AG04449 (cell line): ENCODE measurements around the gene FBXW8.

ENCODE experiments used
- CTCF ChIA-PET: fragments of 350-600 bp; formaldehyde crosslinking; extraction: SDS; loops from one replicate; lab custom pipeline; 2021; ENCODE audit warnings: antibody characterized with exemption; lab: Yijun Ruan, JAX
- POLR2A ChIA-PET: fragments of 400-600, 350-600 bp; formaldehyde crosslinking; extraction: SDS; loops from one replicate; lab custom pipeline; 2020; ENCODE audit warnings: antibody characterized with exemption, inconsistent platforms; lab: Yijun Ruan, JAX
- DNase-seq: peaks from one replicate; pipeline ENCODE4 v3.0.0-alpha.2; 2010; ENCODE audit warnings: low read depth, low spot score
- H3K4me3 ChIP-seq: 2 replicates; pipeline ENCODE4 v1.5.1; 2011; ENCODE audit warnings: low read depth, mild to moderate bottlenecking, control low read depth, low read length
- TF ChIP-seq, protein P1 (sequence below): IDR thresholded peaks from one replicate; pipeline ENCODE4 v1.5.1; 2011; ENCODE audit warnings: mild to moderate bottlenecking, moderate library complexity, low read length, control low read depth, inconsistent platforms; ENCODE audit not compliant: insufficient read depth; ENCODE audit errors: missing control alignments

FBXW8 gene

GRCh38 chr12:117024961-117025480 lies 114.3 kb downstream of the FBXW8 start:
- CTCF ChIA-PET, result interaction anchor here (0.6 to 5.9 kb wide), 11 partner anchors 8 to 129 kb away, joined by 3 to 62 read pairs (median 6); no protein-coding TSS in a partner anchor
- TF ChIP-seq, protein P1, sequence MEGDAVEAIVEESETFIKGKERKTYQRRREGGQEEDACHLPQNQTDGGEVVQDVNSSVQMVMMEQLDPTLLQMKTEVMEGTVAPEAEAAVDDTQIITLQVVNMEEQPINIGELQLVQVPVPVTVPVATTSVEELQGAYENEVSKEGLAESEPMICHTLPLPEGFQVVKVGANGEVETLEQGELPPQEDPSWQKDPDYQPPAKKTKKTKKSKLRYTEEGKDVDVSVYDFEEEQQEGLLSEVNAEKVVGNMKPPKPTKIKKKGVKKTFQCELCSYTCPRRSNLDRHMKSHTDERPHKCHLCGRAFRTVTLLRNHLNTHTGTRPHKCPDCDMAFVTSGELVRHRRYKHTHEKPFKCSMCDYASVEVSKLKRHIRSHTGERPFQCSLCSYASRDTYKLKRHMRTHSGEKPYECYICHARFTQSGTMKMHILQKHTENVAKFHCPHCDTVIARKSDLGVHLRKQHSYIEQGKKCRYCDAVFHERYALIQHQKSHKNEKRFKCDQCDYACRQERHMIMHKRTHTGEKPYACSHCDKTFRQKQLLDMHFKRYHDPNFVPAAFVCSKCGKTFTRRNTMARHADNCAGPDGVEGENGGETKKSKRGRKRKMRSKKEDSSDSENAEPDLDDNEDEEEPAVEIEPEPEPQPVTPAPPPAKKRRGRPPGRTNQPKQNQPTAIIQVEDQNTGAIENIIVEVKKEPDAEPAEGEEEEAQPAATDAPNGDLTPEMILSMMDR, result no peak
- DNase-seq, result no peak
- no peak overlapping the region for H3K4me3 ChIP-seq
- POLR2A ChIA-PET, result no interaction called here

- no peak overlapping the region for H3K4me3 ChIP-seq
- POLR2A ChIA-PET, result no interaction called here
- DNase-seq, result no peak
- CTCF ChIA-PET, result interaction anchor here (0.7 to 5.9 kb wide), 15 partner anchors 8 to 824 kb away, joined by 3 to 62 read pairs (median 5); no protein-coding TSS in a partner anchor
- TF ChIP-seq, protein P1, result peak; percentile 83
These were observed 114.9 kb downstream of the FBXW8 start for GRCh38 chr12:117025481-117026151.

DNA sequence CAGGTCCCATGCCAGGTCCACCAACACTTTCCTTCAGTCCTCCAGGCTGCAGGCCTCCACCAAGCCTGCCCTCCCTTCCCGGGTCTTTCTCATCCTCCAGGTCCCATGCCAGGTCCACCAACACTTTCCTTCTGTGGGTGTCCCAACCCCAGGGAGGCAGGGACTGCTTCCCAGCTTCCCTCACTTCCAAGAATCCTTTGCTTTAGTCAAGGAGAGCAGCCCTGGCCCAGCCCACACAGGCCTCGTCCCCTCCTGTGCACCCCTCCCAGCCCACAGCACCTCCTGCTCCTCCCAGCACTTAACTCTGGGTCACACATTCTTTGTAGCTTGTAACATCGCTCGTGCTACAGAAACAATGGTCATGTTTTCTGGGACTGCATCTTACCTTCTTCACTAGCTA lies 115.6 kb downstream of the FBXW8 start:
- TF ChIP-seq, protein P1, result no peak
- POLR2A ChIA-PET, result no interaction called here
- no peak overlapping the region for H3K4me3 ChIP-seq
- no peak for DNase-seq
- CTCF ChIA-PET, result interaction anchor here (0.7 to 5.9 kb wide), 16 partner anchors 8 to 824 kb away, joined by 3 to 62 read pairs (median 4); no protein-coding TSS in a partner anchor

DNA sequence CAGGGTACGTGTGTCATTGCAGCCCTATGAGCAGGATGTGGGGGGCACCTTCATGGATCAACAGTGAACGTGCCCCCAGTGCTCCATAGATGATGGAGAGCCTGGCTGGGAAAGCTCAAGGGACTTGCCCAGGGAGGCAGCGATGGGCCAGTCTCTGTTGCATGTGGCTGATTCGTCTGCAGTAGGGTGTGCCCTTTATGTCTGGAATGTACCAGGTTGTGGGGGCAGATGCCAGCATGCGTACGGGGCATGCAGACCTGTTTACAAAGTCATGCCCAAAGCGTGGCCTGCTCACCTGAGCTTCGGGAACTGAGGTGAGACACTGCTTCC lies 116.1 kb downstream of the FBXW8 start:
- ChIA-PET POLR2A (no interaction called here), CTCF (interaction anchor here (0.9 to 5.9 kb wide), 9 partner anchors 10 to 823 kb away, joined by 3 to 62 read pairs (median 5); no protein-coding TSS in a partner anchor)
- no peak overlapping the region for H3K4me3 ChIP-seq
- DNase-seq, result no peak
- TF ChIP-seq, protein P1, result no peak

GRCh38 chr12:117027251-117028086 lies 116.7 kb downstream of the FBXW8 start:
- DNase-seq, result no peak
- TF ChIP-seq, protein P1, result no peak
- ChIA-PET POLR2A (no interaction called here), CTCF (interaction anchor here (0.9 to 5.9 kb wide), 8 partner anchors 10 to 324 kb away, joined by 3 to 62 read pairs (median 6); no protein-coding TSS in a partner anchor)
- no peak overlapping the region for H3K4me3 ChIP-seq
